Muscle layer of duodenum (tissue), 2 donors: ENCODE results near the gene OSBP2.

Experiments used
- H3K27ac ChIP-seq: one replicate; pipeline ENCODE4 v1.7.0; 2013; ENCODE audit warnings: mild to moderate bottlenecking, low read length
- H3K27me3 ChIP-seq: one replicate; pipeline ENCODE4 v1.7.0; 2013; ENCODE audit warnings: low read depth, mild to moderate bottlenecking, control low read depth, low read length
- H3K36me3 ChIP-seq, 2 donors: one replicate each; pipeline ENCODE4 v1.7.0; 2013; ENCODE audit warnings: low read length in 2 of 2, control low read depth in 1 of 2, mild to moderate bottlenecking in 1 of 2; ENCODE audit not compliant: insufficient read depth in 2 of 2, control insufficient read depth in 1 of 2
- H3K4me1 ChIP-seq, 2 donors: one replicate each; pipeline ENCODE4 v1.7.0; 2013; ENCODE audit warnings: low read length in 2 of 2, mild to moderate bottlenecking in 2 of 2, control low read depth in 1 of 2, moderate library complexity in 1 of 2; ENCODE audit not compliant: insufficient read depth in 2 of 2, control insufficient read depth in 1 of 2
- H3K4me3 ChIP-seq, 2 donors: one replicate each; pipeline ENCODE4 v1.7.0; 2013; ENCODE audit warnings: low read length in 2 of 2, low read depth in 1 of 2, mild to moderate bottlenecking in 1 of 2
- H3K9me3 ChIP-seq, 2 donors: one replicate each; pipeline ENCODE4 v1.7.0; 2013; ENCODE audit warnings: low read length in 2 of 2, control low read depth in 1 of 2, mild to moderate bottlenecking in 1 of 2; ENCODE audit not compliant: control insufficient read depth in 1 of 2
- donor health status: healthy.

The OSBP2 gene

DNA sequence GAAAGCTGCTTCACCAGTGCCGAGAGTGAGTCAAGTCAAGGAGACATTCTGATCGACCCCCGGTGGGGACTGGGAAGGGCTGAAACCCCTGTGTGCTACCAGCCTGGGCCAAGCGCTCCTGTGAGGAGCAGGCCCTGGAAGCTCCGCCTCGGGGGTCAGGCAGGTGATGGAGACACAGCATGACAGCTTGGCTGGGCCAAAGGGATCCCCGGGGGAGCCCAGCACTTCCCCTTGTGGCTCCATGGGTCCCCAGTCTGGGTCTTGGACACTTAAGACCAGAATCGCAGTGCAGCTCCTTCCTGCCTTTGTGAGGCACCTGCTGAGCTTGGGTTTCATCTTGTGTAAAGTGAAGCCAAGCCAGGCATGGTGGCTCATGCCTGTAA is 184.7 kb downstream of the OSBP2 start:
- Histone ChIP-seq H3K9me3 (no peaks in the 10 kb centered on the region), H3K4me3 (no peak overlapping the region), H3K27me3 (no peaks in the 10 kb centered on the region), H3K36me3 (no peaks in the 10 kb centered on the region), H3K27ac (no peak overlapping the region), H3K4me1 (peaks cover 0 to 4% of the 10 kb centered on the region in 2 donors)

DNA sequence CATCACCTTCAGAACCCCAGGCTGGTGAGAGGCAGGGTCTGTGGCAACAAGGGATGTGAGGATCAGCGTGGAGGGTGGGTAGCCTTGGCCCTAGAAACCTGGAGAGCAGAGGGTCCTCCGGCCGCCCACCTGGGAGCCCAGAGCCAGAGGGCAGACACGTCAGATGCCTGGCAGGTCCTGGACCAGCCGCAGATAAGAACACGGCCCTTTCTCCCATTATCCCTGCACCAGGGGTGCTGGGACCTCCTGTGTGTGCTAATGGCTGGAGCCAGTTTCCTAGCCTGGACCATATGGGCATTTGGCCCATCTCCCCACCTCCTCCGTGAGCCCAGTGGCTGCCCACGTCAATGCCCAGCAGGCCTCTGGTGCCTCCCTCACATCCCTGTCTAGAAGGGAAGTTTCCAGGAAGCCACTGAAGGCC is 185.5 kb downstream of the OSBP2 start:
- Histone ChIP-seq H3K36me3 (no peaks in the 10 kb centered on the region), H3K4me1 (peaks cover 0 to 4% of the 10 kb centered on the region in 2 donors), H3K27me3 (no peaks in the 10 kb centered on the region)

GRCh38 chr22:30880847-30881246 is 186.2 kb downstream of the OSBP2 start:
- no peak overlapping the region for H3K27ac ChIP-seq
- no peaks in the 10 kb centered on the region for H3K36me3 ChIP-seq
- peaks cover 0 to 4% of the 10 kb centered on the region in 2 donors for H3K4me1 ChIP-seq
- H3K4me3 ChIP-seq = no peak overlapping the region
- no peaks in the 10 kb centered on the region for H3K27me3 ChIP-seq
- no peaks in the 10 kb centered on the region for H3K9me3 ChIP-seq

More for the DNA sequence above, 185.5 kb downstream of the OSBP2 start:
- Histone ChIP-seq H3K27ac (no peak overlapping the region), H3K9me3 (no peaks in the 10 kb centered on the region), H3K4me3 (no peak overlapping the region)

GRCh38 chr22:30881361-30882183 is 186.9 kb downstream of the OSBP2 start:
- H3K9me3 ChIP-seq = no peaks in the 10 kb centered on the region
- no peak overlapping the region for H3K4me3 ChIP-seq
- H3K36me3 ChIP-seq = no peaks in the 10 kb centered on the region
- H3K27ac ChIP-seq = no peak overlapping the region
- H3K4me1 ChIP-seq = peaks cover 0 to 4% of the 10 kb centered on the region in 2 donors
- H3K27me3 ChIP-seq = no peaks in the 10 kb centered on the region

DNA sequence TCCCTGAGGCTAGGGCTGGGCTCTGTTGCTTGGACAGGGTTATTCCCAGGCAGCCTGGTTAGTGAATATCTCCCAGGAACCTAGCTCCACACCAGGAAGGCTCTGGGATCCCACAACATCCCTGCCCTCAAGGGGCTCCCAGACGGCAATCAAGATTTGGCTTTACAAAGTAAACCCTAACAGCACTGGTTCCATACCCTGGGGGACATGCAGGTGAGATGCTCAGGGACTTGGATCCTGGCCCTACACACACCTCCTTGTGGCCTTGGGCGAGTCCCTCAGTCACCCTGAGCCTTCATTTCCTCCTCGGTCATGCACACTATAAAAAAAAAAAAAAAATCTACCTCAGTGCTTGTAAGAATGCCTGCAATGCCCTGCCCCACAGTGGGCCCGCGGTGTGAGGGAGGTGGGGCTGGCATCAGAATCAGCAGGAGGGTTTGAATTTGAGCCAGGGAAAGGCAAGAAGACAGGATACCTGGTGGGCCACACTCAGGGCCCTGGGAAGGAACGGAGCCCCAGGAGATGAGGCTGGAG is 187.6 kb downstream of the OSBP2 start:
- no peaks in the 10 kb centered on the region for H3K27me3 ChIP-seq
- H3K9me3 ChIP-seq = no peaks in the 10 kb centered on the region
- no peak overlapping the region for H3K27ac ChIP-seq
- H3K4me1 ChIP-seq = no peaks in the 10 kb centered on the region
- no peak overlapping the region for H3K4me3 ChIP-seq
- no peaks in the 10 kb centered on the region for H3K36me3 ChIP-seq

- no peaks in the 10 kb centered on the region for H3K27me3 ChIP-seq
- H3K27ac ChIP-seq = no peak overlapping the region
- no peak overlapping the region for H3K4me3 ChIP-seq
- H3K9me3 ChIP-seq = no peaks in the 10 kb centered on the region
- no peaks in the 10 kb centered on the region for H3K4me1 ChIP-seq
- H3K36me3 ChIP-seq = no peaks in the 10 kb centered on the region
Observed at GRCh38 chr22:30882974-30883533, 188.4 kb downstream of the OSBP2 start.

DNA sequence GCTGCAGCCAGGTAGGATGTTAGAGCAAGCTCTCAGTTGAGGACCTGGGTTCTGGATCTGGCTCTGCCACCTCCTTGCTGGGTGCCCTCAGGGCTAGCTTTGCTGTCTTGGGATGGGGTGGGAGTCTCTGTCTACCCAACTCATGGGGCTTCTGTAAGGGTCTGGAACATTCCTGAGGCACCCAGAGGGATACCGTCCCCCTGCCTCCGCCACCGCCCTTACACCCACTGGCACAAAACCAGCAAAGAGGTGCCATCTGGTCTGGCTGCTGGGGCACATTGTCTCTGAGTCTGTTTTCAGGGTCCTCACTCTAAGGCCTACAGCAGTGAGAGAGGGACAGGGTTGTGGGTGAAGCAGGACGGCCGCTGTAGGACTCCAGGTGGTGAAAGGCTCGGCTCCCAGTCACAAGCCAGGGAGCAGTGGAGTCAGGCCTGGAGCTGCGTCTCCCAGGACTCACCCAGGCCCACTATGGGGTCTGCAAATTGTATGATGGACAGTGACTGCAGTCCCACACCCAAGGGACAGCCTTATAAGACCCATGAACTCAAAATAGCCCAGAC is 189.0 kb downstream of the OSBP2 start:
- Histone ChIP-seq H3K4me3 (no peak overlapping the region), H3K36me3 (no peaks in the 10 kb centered on the region)

GRCh38 chr22:30884211-30885000 is 189.7 kb downstream of the OSBP2 start:
- Histone ChIP-seq H3K4me3 (no peak overlapping the region), H3K9me3 (no peaks in the 10 kb centered on the region), H3K4me1 (no peaks in the 10 kb centered on the region), H3K27ac (no peak overlapping the region), H3K36me3 (peaks cover 0 to 6% of the 10 kb centered on the region in 2 donors), H3K27me3 (no peaks in the 10 kb centered on the region)

More for the DNA sequence above, 189.0 kb downstream of the OSBP2 start:
- Histone ChIP-seq H3K27me3 (no peaks in the 10 kb centered on the region), H3K9me3 (no peaks in the 10 kb centered on the region), H3K4me1 (no peaks in the 10 kb centered on the region), H3K27ac (no peak overlapping the region)

DNA sequence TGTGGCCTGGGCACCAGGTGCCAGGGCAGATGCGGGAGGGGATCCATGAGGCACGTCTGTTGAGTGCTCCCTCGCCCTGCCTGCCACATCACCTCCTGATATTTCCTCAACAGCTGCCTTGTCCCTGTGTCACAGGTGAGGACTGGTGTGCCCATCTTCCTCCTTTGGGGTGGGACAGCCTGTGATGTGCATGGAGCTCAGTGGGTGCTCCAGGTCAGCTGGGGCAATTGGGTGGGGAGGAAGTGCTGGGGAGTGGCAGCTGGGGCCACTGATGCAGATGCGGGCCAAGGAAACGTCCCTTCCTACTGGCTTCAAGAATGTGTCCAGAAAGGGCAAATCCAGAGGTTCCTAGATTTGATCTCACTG is 190.3 kb downstream of the OSBP2 start:
- peaks cover 0 to 9% of the 10 kb centered on the region in 2 donors for H3K36me3 ChIP-seq

DNA sequence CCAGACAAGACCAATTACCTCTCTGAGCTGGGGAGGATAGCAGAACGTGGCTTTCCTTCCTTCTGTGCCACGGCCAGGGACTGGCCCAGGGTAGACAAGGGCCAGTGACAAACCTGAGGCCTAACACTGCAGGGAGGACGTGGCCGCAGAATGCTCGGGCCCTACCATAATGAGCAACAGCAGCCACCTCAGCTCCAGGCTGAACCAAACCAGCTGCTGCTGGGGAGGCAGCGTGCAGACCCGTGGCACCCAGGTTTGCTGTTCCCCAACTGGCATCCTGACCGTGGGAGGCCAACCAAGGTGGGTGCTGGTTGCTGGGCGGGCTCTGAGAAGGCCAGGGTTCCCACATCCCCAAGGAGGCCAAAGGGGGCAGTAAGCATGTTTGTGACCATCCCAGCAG is 190.9 kb downstream of the OSBP2 start:
- Histone ChIP-seq H3K4me1 (no peaks in the 10 kb centered on the region), H3K27me3 (no peaks in the 10 kb centered on the region), H3K9me3 (no peaks in the 10 kb centered on the region), H3K27ac (no peak overlapping the region), H3K36me3 (peaks cover 0 to 9% of the 10 kb centered on the region in 2 donors), H3K4me3 (no peak overlapping the region)

More for the DNA sequence above, 190.3 kb downstream of the OSBP2 start:
- Histone ChIP-seq H3K4me1 (no peaks in the 10 kb centered on the region), H3K27ac (no peak overlapping the region), H3K27me3 (no peaks in the 10 kb centered on the region), H3K4me3 (no peak overlapping the region), H3K9me3 (no peaks in the 10 kb centered on the region)

GRCh38 chr22:30887453-30887852 is 192.8 kb downstream of the OSBP2 start:
- Histone ChIP-seq H3K36me3 (peaks cover 0 to 9% of the 10 kb centered on the region in 2 donors), H3K27me3 (no peaks in the 10 kb centered on the region), H3K9me3 (no peaks in the 10 kb centered on the region), H3K4me3 (no peak overlapping the region), H3K27ac (no peak overlapping the region), H3K4me1 (no peaks in the 10 kb centered on the region)
